GM12873 (cell line): ENCODE data around the gene RASGRP2.

ENCODE experiments used
- CTCF ChIP-seq: IDR thresholded peaks from 2 replicates; pipeline ENCODE4 v1.5.1; 2012; ENCODE audit warnings: low read depth, mild to moderate bottlenecking, moderate library complexity, low read length, control low read depth; ENCODE audit not compliant: insufficient read depth; ENCODE audit errors: missing control alignments

RASGRP2 gene

DNA sequence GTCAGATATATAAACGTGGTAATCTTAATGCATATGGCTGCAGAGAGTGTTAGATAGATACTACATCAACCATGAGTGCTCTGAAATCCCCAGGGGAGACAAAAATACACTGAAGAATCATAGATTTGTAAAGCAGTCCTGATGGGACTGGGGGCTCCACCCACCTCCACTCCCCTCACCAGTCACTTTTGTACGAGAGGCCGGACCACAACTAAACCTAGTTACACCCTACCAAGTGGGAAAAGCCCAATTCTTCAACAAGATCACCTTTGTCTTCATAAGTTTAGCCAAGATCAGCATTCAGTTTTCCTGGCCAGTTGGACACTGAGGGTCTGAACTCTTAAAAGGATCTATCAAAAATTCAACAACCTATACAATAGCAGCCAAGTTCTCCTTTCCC is 32.9 kb upstream of the RASGRP2 start:
- TF ChIP-seq CTCF = no peak

GRCh38 chr11:64776425-64776824 is 32.5 kb upstream of the RASGRP2 start:
- TF ChIP-seq CTCF = no peak

GRCh38 chr11:64774144-64774543 is 30.2 kb upstream of the RASGRP2 start:
- TF ChIP-seq CTCF = no peak

DNA sequence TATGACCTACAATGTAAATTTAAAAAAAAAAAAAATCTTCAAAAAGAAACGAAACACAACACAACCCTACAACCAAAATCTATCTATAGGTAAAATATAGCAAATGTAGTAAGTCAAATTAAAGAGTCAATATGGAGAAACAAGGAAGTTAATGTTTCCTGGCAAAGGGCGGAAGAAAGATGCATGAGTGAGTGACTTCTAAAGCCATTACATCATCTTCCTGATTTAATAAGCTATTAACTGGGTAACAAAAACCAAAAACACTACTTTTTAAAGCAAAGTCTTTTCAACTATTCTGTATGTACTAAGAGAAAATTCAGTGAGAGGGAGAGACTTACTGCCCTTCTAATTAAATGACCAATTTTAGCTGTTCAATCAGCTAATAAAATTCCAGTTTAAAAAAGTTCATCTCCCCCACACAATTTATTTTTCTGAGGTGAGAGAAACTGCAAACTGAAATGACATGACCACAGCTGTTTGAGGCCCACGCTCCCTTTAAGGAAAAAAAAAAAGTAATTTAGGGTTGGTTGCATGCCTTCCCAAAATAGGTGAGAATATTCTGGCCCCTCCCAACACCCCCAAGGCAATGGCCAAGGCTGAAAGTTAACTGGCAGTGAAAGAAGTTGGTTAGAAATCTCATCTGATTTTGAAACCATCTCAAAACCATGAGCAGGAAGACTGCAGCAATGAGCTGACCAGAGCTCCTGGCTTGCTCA is 28.5 kb upstream of the RASGRP2 start:
- TF ChIP-seq CTCF = no peak

- TF ChIP-seq CTCF = no peak
These were observed 27.9 kb upstream of the RASGRP2 start for GRCh38 chr11:64771861-64772260.

DNA sequence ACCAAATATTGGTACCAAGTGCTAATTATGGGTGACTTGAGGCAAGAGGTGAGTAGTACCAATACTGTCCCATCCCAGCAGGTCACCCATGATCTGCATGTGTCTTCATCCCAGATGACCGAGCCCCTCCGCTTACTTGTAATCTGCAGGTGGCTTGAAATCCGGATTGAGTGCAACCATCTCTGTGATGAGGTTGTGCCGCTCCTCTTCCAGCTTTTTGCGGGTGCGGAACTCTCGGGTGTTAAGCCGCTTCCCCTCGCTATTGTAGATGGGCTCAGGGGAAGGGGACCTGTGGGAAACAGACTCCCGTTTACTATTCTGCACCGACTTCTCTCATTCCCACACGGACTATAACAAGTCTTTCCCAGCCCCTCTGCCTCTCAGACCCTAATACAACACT is 26.2 kb upstream of the RASGRP2 start:
- TF ChIP-seq CTCF = no peak

- TF ChIP-seq CTCF = no peak
These were observed 25.3 kb upstream of the RASGRP2 start for GRCh38 chr11:64769283-64769682.
